Measurements from ENCODE around the gene SFMBT1. TPM values are rescaled to one million over a fixed set of nuclear protein-coding genes. Genes with fewer than 3 reads are reported as not detected.

SFMBT1 gene
- total and polyA plus RNA-seq, 2 of the 4 experiments (the other 2 are of a cell fraction), result 1.0 to 1.8 TPM

DNA sequence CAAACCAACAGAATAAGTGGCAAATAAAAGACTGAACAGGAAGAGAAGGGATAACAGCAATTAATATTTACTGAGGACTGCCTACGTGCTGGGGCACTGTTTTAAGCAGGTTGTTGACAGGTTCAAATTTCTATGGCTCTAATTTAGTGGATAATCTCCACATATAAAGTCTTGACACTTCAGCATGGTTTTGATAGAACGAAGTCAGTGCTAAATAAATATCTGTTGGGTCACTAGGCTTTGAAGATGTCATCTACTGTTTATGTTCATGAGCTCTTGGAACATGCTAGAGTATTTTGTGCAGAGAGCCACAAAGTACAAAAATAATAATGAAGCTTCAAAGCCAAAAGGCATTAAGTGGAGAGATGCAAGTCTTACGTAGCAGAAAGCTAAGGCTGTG, 74.0 kb downstream of the SFMBT1 start:
- Histone ChIP-seq H4K20me1 (ENCODE audit: insufficient read depth, low read length) (no peaks in the 10 kb centered on the region), H3K18ac (ENCODE audit: low read depth, low read length) (no peak overlapping the region), H3K4me2 (ENCODE audit: low read depth, low read length) (no peak overlapping the region), H4K5ac (ENCODE audit: low read depth, low read length) (no peak overlapping the region), H3K9me3 (ENCODE audit: control insufficient read depth, insufficient read depth, low read length) (no peaks in the 10 kb centered on the region), H2AK9ac (replicated peaks; ENCODE audit: low read depth, low read length, poor library complexity) (no peak overlapping the region), H3K36me3 (ENCODE audit: control insufficient read depth, insufficient read depth, low read length) (no peaks in the 10 kb centered on the region), H3K27me3 (ENCODE audit: control insufficient read depth, insufficient read depth, low read length) (no peaks in the 10 kb centered on the region), H3K9me1 (ENCODE audit: insufficient read depth, low read length) (no peaks in the 10 kb centered on the region), H4K91ac (ENCODE audit: insufficient read depth, low read depth, low read length) (no peak overlapping the region), H3K4ac (ENCODE audit: low read depth, low read length) (no peak overlapping the region), H3K4me1 (ENCODE audit: control insufficient read depth, insufficient read depth, low read length) (no peaks in the 10 kb centered on the region), H2AK5ac (ENCODE audit: low read depth, low read length) (no peak overlapping the region), H2BK15ac (ENCODE audit: low read depth, low read length) (no peak overlapping the region), H3K9ac (ENCODE audit: low read depth, low read length) (no peak overlapping the region), H3K4me3 (ENCODE audit: insufficient read depth, low read depth, low read length) (no peak overlapping the region), H3K79me1 (ENCODE audit: low read depth in 1 of 2, low read length in 2 of 2) (0 out of 4 replicates have a peak, but pooled peaks cover 0 to 3% of the 10 kb centered on the region in 2 experiments), H3K23ac (ENCODE audit: low read depth, low read length) (no peak overlapping the region; the same call in 1 of the 2 replicates), H2BK20ac (ENCODE audit: low read depth, low read length) (no peak overlapping the region), H3K56ac (ENCODE audit: extremely low read depth, insufficient read depth, low read length) (no peak overlapping the region), H3K27ac (ENCODE audit: insufficient read depth, low read length) (no peak overlapping the region), H2BK120ac (ENCODE audit: low read depth, low read length) (no peak overlapping the region), H2BK5ac (ENCODE audit: low read depth, low read length, poor library complexity, severe bottlenecking) (no peak overlapping the region), H4K8ac (ENCODE audit: low read depth in 2 of 2, low read length in 2 of 2) (no peak overlapping the region), H2AFZ (replicated peaks; ENCODE audit: low read length, poor library complexity) (no peak overlapping the region), H3K14ac (replicated peaks; ENCODE audit: low read depth, low read length) (no peak overlapping the region)
- POLR2A ChIA-PET (ENCODE audit: unreplicated experiment), result no interaction called here
- DNase-seq (no peak), ATAC-seq (ENCODE audit: low read depth) (no peak)
- BruUV-seq (replicated peaks), result no TSS peak
- CTCF ChIA-PET, result no interaction called here
- dilution Hi-C loops (cut with HindIII; ENCODE audit: low sequenced_read_pairs, unreplicated experiment), result no loop called here
- TF ChIP-seq RFX5 (IDR thresholded peaks at IDR 0.05; ENCODE audit: low read depth, low read length), result no peak
- TF ChIP-seq BHLHE40 (IDR thresholded peaks at IDR 0.05; ENCODE audit: low read depth, low read length), result no peak
- no peak for TF ChIP-seq CHD1 (IDR thresholded peaks at IDR 0.05; ENCODE audit: low read depth, low read length)
- TF ChIP-seq MAFK (IDR thresholded peaks at IDR 0.05; ENCODE audit: low read depth, low read length), result no peak
- no peak for TF ChIP-seq RAD21 (IDR thresholded peaks at IDR 0.05; ENCODE audit: low read length)
- TF ChIP-seq MAZ (IDR thresholded peaks at IDR 0.05; ENCODE audit: borderline replicate concordance, low read depth, low read length), result no peak
- TF ChIP-seq, protein P1, sequence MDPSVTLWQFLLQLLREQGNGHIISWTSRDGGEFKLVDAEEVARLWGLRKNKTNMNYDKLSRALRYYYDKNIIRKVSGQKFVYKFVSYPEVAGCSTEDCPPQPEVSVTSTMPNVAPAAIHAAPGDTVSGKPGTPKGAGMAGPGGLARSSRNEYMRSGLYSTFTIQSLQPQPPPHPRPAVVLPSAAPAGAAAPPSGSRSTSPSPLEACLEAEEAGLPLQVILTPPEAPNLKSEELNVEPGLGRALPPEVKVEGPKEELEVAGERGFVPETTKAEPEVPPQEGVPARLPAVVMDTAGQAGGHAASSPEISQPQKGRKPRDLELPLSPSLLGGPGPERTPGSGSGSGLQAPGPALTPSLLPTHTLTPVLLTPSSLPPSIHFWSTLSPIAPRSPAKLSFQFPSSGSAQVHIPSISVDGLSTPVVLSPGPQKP (IDR thresholded peaks at IDR 0.05; ENCODE audit: borderline replicate concordance, low read depth, low read length), result no peak
- TF ChIP-seq, protein P2, sequence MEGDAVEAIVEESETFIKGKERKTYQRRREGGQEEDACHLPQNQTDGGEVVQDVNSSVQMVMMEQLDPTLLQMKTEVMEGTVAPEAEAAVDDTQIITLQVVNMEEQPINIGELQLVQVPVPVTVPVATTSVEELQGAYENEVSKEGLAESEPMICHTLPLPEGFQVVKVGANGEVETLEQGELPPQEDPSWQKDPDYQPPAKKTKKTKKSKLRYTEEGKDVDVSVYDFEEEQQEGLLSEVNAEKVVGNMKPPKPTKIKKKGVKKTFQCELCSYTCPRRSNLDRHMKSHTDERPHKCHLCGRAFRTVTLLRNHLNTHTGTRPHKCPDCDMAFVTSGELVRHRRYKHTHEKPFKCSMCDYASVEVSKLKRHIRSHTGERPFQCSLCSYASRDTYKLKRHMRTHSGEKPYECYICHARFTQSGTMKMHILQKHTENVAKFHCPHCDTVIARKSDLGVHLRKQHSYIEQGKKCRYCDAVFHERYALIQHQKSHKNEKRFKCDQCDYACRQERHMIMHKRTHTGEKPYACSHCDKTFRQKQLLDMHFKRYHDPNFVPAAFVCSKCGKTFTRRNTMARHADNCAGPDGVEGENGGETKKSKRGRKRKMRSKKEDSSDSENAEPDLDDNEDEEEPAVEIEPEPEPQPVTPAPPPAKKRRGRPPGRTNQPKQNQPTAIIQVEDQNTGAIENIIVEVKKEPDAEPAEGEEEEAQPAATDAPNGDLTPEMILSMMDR (conservative IDR thresholded peaks at IDR 0.05; ENCODE audit: low read depth, low read length), result no peak
- no peak for TF ChIP-seq CEBPB (IDR thresholded peaks at IDR 0.05; ENCODE audit: low read depth, low read length)
- TF ChIP-seq SMC3 (IDR thresholded peaks at IDR 0.05; ENCODE audit: low read depth, low read length), result no peak
- no peak for TF ChIP-seq MXI1 (IDR thresholded peaks at IDR 0.05; ENCODE audit: borderline replicate concordance, low read depth, low read length)
- TF ChIP-seq, protein P3, sequence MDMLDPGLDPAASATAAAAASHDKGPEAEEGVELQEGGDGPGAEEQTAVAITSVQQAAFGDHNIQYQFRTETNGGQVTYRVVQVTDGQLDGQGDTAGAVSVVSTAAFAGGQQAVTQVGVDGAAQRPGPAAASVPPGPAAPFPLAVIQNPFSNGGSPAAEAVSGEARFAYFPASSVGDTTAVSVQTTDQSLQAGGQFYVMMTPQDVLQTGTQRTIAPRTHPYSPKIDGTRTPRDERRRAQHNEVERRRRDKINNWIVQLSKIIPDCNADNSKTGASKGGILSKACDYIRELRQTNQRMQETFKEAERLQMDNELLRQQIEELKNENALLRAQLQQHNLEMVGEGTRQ (IDR thresholded peaks at IDR 0.05; ENCODE audit: low read depth, low read length), result no peak
- TF ChIP-seq POLR2A (IDR thresholded peaks at IDR 0.05; ENCODE audit: low read depth, low read length), result no peak
- TF ChIP-seq RCOR1 (IDR thresholded peaks at IDR 0.05; ENCODE audit: insufficient replicate concordance, low read length), result no peak
- TF ChIP-seq NFE2L2 (IDR thresholded peaks at IDR 0.05; ENCODE audit: low read depth, low read length), result no peak
- no peak for TF ChIP-seq FOS (IDR thresholded peaks at IDR 0.05; ENCODE audit: low read depth, low read length)
- in situ Hi-C loops (cut with MboI; ENCODE audit: low sequenced_read_pairs), result no loop called here
- no CpG with 5 or more reads among the region's 3 CpGs for WGBS, 2 experiments (ENCODE audit: extremely low coverage in 2 of 2, insufficient read length in 1 of 2)
- intact Hi-C loops (cut with micrococcal nuclease), result no loop called here

All from IMR-90 (cell line).